HG03159 (cell line): ENCODE measurements around the gene MKNK2.

Source experiments
- ATAC-seq: cut with Tn5 transposase; IDR thresholded peaks from one replicate; pipeline ENCODE4 v1.9.1; 2021; ENCODE audit warnings: mild to moderate bottlenecking, moderate library complexity; ENCODE audit not compliant: unreplicated experiment

MKNK2 gene

GRCh38 chr19:2033115-2033824, 17.8 kb downstream of the MKNK2 start:
- no peak for ATAC-seq

- no peak for ATAC-seq
These were observed 18.6 kb downstream of the MKNK2 start for GRCh38 chr19:2032296-2032941.

GRCh38 chr19:2027361-2027760, 23.7 kb downstream of the MKNK2 start:
- no peak for ATAC-seq

- ATAC-seq: no peak
These were observed 24.3 kb downstream of the MKNK2 start for GRCh38 chr19:2026770-2027169.

GRCh38 chr19:2022289-2022688, 28.8 kb downstream of the MKNK2 start:
- no peak for ATAC-seq

- no peak for ATAC-seq
These were observed 29.4 kb downstream of the MKNK2 start for GRCh38 chr19:2021453-2022140.

GRCh38 chr19:2018752-2019151, 32.3 kb downstream of the MKNK2 start:
- ATAC-seq: no peak

- no peak for ATAC-seq
These were observed 34.8 kb downstream of the MKNK2 start for GRCh38 chr19:2016041-2016807.

GRCh38 chr19:2015608-2015950, 35.5 kb downstream of the MKNK2 start, which contains the start of gene BTBD2:
Gene BTBD2 (minus strand): TSS chr19:2015714. CDS start chr19:2015703, 11 bp downstream.
- no peak for ATAC-seq

- no peak for ATAC-seq
These were observed 36.1 kb downstream of the MKNK2 start for GRCh38 chr19:2014731-2015607.

- no peak for ATAC-seq
These were observed 36.9 kb downstream of the MKNK2 start for GRCh38 chr19:2014131-2014571.

- no peak for ATAC-seq
These were observed 37.4 kb downstream of the MKNK2 start for GRCh38 chr19:2013683-2013961.

- no peak for ATAC-seq
These were observed 37.9 kb downstream of the MKNK2 start for GRCh38 chr19:2012941-2013682.

- no peak for ATAC-seq
These were observed 39.9 kb downstream of the MKNK2 start for GRCh38 chr19:2011169-2011568.

- ATAC-seq: no peak
These were observed 40.8 kb downstream of the MKNK2 start for GRCh38 chr19:2010135-2010668.

- no peak for ATAC-seq
These were observed 47.2 kb downstream of the MKNK2 start for GRCh38 chr19:2003874-2004273.

GRCh38 chr19:1999856-2000515, 51.1 kb downstream of the MKNK2 start:
- ATAC-seq: no peak

GRCh38 chr19:1998712-1999708, 52.0 kb downstream of the MKNK2 start:
- no peak for ATAC-seq
